ENCODE measurements around the gene SLX4IP. TPM values are rescaled to one million over a fixed set of nuclear protein-coding genes. Genes with fewer than 3 reads are reported as not detected.
"Not testable (repeated sequence)": the region's sequence is repeated elsewhere in the genome, so short reads cannot be mapped to it uniquely, and the experiment has no call there.

The SLX4IP gene
- total and polyA plus RNA-seq, 5 donors from 2014 or later: 1.5 to 4.1 (median 2.4) TPM

DNA sequence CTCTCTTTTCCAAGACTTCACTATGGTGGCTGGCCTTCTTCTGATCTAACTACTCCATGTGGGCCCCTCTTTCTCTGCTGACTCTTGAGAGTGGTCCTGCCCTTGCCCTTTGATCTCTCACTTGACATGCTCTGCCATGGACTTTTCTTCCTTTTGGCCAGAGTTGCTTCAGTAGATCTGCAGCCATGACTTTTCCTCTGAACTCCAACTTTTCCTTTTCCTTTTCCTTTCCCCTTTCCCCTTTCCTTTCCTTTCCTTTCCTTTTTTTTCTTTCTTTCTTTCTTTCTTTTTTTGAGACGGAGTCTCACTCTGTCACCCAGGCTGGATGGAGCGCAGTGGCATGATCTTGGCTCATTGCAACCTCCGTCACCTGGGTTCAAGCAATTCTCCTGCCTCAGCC, 150.2 kb downstream of the SLX4IP start:
- Mint-ChIP-seq H3K27ac (no peak overlapping the region), H3K27me3 (no peaks in the 10 kb centered on the region), H3K36me3 (peaks cover 14% of the 10 kb centered on the region), H3K4me1 (peaks cover 0 to 9% (median 0%) of the 10 kb centered on the region in 4 donors), H3K4me3 (no peak overlapping the region), H3K9me3 (peaks cover 0 to 2% (median 0%) of the 10 kb centered on the region in 7 donors)
- no peaks in the 10 kb centered on the region for H3K27me3 ChIP-seq (ENCODE audit: control insufficient read depth, insufficient read depth, low read length)
- no peaks in the 10 kb centered on the region for H3K36me3 ChIP-seq (ENCODE audit: control insufficient read depth, insufficient read depth, low read length)
- no peak for ATAC-seq (ENCODE audit: low read depth in 2 of 2)
- H3K27ac ChIP-seq (ENCODE audit: insufficient read depth, low read length, poor library complexity, severe bottlenecking): no peak overlapping the region
- DNase-seq: no peak
- H3K9me3 ChIP-seq (ENCODE audit: control insufficient read depth in 2 of 2, low read length in 2 of 2): no peaks in the 10 kb centered on the region
- H3K4me1 ChIP-seq (ENCODE audit: control insufficient read depth, insufficient read depth, low read length, poor library complexity, severe bottlenecking): no peaks in the 10 kb centered on the region
- H3K4me3 ChIP-seq (ENCODE audit: low read depth, low read length): no peak overlapping the region

- no peaks in the 10 kb centered on the region for H3K27me3 ChIP-seq (ENCODE audit: control insufficient read depth, insufficient read depth, low read length)
- H3K27ac ChIP-seq (ENCODE audit: insufficient read depth, low read length, poor library complexity, severe bottlenecking): no peak overlapping the region
- DNase-seq (no peak), ATAC-seq (ENCODE audit: low read depth in 2 of 2) (no peak)
- Mint-ChIP-seq H3K4me3 (no peak overlapping the region), H3K9me3 (peaks cover 0 to 2% (median 0%) of the 10 kb centered on the region in 7 donors), H3K36me3 (peaks cover 9% of the 10 kb centered on the region), H3K27ac (no peak overlapping the region), H3K27me3 (no peaks in the 10 kb centered on the region), H3K4me1 (peaks cover 0 to 10% (median 5%) of the 10 kb centered on the region in 4 donors)
- no peaks in the 10 kb centered on the region for H3K9me3 ChIP-seq (ENCODE audit: control insufficient read depth in 2 of 2, low read length in 2 of 2)
- no peaks in the 10 kb centered on the region for H3K36me3 ChIP-seq (ENCODE audit: control insufficient read depth, insufficient read depth, low read length)
- no peak overlapping the region for H3K4me3 ChIP-seq (ENCODE audit: low read depth, low read length)
- H3K4me1 ChIP-seq (ENCODE audit: control insufficient read depth, insufficient read depth, low read length, poor library complexity, severe bottlenecking): no peaks in the 10 kb centered on the region
Measured at GRCh38 chr20:10586296-10586695, 151.2 kb downstream of the SLX4IP start.

- not testable (repeated sequence) for H3K36me3 ChIP-seq (ENCODE audit: control insufficient read depth, insufficient read depth, low read length); H3K27me3 ChIP-seq (ENCODE audit: control insufficient read depth, insufficient read depth, low read length); H3K4me3 ChIP-seq (ENCODE audit: low read depth, low read length); ATAC-seq (ENCODE audit: low read depth in 2 of 2); H3K4me1 ChIP-seq (ENCODE audit: control insufficient read depth, insufficient read depth, low read length, poor library complexity, severe bottlenecking); H3K36me3 Mint-ChIP-seq; H3K27ac Mint-ChIP-seq; H3K9me3 ChIP-seq (ENCODE audit: control insufficient read depth in 2 of 2, low read length in 2 of 2); H3K4me3 Mint-ChIP-seq; H3K27me3 Mint-ChIP-seq; H3K27ac ChIP-seq (ENCODE audit: insufficient read depth, low read length, poor library complexity, severe bottlenecking); H3K9me3 Mint-ChIP-seq; DNase-seq
- peaks cover 0 to 11% (median 7%) of the 10 kb centered on the region in 4 donors for H3K4me1 Mint-ChIP-seq
Measured at GRCh38 chr20:10590446-10590845, 155.3 kb downstream of the SLX4IP start.

GRCh38 chr20:10590950-10591671, 156.0 kb downstream of the SLX4IP start:
- DNase-seq (no peak), ATAC-seq (ENCODE audit: low read depth in 2 of 2) (no peak)
- Mint-ChIP-seq H3K27me3 (no peaks in the 10 kb centered on the region), H3K9me3 (peaks cover 0 to 1% (median 0%) of the 10 kb centered on the region in 7 donors), H3K4me3 (no peak overlapping the region), H3K4me1 (peaks cover 0 to 11% (median 7%) of the 10 kb centered on the region in 4 donors), H3K36me3 (peaks cover 3% of the 10 kb centered on the region), H3K27ac (no peak overlapping the region)
- no peaks in the 10 kb centered on the region for H3K4me1 ChIP-seq (ENCODE audit: control insufficient read depth, insufficient read depth, low read length, poor library complexity, severe bottlenecking)
- no peak overlapping the region for H3K4me3 ChIP-seq (ENCODE audit: low read depth, low read length)
- H3K27ac ChIP-seq (ENCODE audit: insufficient read depth, low read length, poor library complexity, severe bottlenecking): no peak overlapping the region
- H3K27me3 ChIP-seq (ENCODE audit: control insufficient read depth, insufficient read depth, low read length): no peaks in the 10 kb centered on the region
- H3K9me3 ChIP-seq (ENCODE audit: control insufficient read depth in 2 of 2, low read length in 2 of 2): no peaks in the 10 kb centered on the region
- H3K36me3 ChIP-seq (ENCODE audit: control insufficient read depth, insufficient read depth, low read length): no peaks in the 10 kb centered on the region

DNA sequence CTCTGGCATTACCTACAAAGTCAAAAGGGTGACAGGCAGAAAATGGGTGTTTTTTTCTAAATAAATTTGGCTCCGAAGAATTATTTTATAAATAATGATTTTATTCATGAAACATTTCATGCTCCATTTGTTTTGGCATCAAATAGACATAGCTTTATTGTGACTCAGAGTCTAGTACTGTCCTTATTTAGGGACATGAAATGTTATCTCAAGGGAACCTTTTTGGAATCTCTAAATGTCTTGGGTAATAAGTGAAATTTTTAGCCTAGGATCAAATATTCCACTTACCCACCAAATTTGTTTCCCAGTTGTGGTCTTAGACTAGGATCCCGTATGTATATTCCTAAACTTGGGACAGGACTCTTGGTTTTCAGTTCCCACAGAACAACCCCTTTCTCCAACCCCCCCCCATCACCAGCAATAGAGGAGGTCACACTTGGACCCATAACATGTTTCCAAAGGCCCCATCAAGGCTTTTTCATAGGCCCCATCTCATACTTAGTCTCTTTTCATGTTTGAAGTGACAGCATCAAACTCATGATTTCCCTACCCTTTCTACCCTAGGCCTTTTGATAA, 156.9 kb downstream of the SLX4IP start:
- no peak overlapping the region for H3K4me3 ChIP-seq (ENCODE audit: low read depth, low read length)
- H3K36me3 ChIP-seq (ENCODE audit: control insufficient read depth, insufficient read depth, low read length): no peaks in the 10 kb centered on the region
- peaks cover 0 to 9% (median 7%) of the 10 kb centered on the region in 4 donors for H3K4me1 Mint-ChIP-seq
- H3K27ac ChIP-seq (ENCODE audit: insufficient read depth, low read length, poor library complexity, severe bottlenecking): no peak overlapping the region
- H3K27ac Mint-ChIP-seq: no peak overlapping the region
- no peaks in the 10 kb centered on the region for H3K9me3 ChIP-seq (ENCODE audit: control insufficient read depth in 2 of 2, low read length in 2 of 2)
- H3K9me3 Mint-ChIP-seq: no peaks in the 10 kb centered on the region
- ATAC-seq (ENCODE audit: low read depth in 2 of 2) (no peak), DNase-seq (no peak)
- peaks cover 3% of the 10 kb centered on the region for H3K36me3 Mint-ChIP-seq
- H3K27me3 ChIP-seq (ENCODE audit: control insufficient read depth, insufficient read depth, low read length): no peaks in the 10 kb centered on the region
- no peak overlapping the region for H3K4me3 Mint-ChIP-seq
- H3K27me3 Mint-ChIP-seq: no peaks in the 10 kb centered on the region
- no peaks in the 10 kb centered on the region for H3K4me1 ChIP-seq (ENCODE audit: control insufficient read depth, insufficient read depth, low read length, poor library complexity, severe bottlenecking)

DNA sequence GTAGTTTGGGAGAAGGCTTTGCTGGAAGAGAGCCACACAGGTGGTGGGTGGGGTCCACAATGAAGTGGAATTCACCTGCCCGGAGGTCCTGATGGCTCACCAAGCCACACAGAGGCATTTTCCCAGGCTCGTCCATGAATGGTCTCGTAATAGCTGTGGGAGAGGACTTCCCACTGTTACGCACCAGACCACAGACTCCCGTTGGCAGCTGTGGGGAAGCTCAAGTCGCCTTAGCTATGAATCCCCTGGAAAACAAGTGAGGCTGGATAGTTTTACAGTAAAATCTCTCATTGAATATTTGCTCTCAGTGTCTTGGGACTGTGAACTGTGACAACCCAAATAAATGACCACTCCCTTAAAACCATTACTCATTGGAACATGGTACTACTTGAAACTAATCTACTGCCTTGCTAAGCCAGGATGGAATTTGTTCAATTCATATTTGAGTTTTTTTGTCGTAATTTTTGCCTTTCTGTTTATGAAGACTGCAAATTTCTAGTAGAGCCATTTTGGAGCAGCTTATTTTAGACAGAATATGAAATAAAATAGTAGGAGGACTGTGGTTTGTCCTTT, 159.3 kb downstream of the SLX4IP start:
- Histone ChIP-seq H3K27me3 (ENCODE audit: control insufficient read depth, insufficient read depth, low read length) (no peaks in the 10 kb centered on the region), H3K36me3 (ENCODE audit: control insufficient read depth, insufficient read depth, low read length) (no peaks in the 10 kb centered on the region), H3K27ac (ENCODE audit: insufficient read depth, low read length, poor library complexity, severe bottlenecking) (no peak overlapping the region), H3K9me3 (ENCODE audit: control insufficient read depth in 2 of 2, low read length in 2 of 2) (no peaks in the 10 kb centered on the region), H3K4me3 (ENCODE audit: low read depth, low read length) (no peak overlapping the region), H3K4me1 (ENCODE audit: control insufficient read depth, insufficient read depth, low read length, poor library complexity, severe bottlenecking) (no peaks in the 10 kb centered on the region)
- Mint-ChIP-seq H3K36me3 (peaks cover 14% of the 10 kb centered on the region), H3K4me3 (no peak overlapping the region), H3K27ac (no peak overlapping the region), H3K4me1 (peaks cover 0 to 8% (median 7%) of the 10 kb centered on the region in 4 donors), H3K27me3 (no peaks in the 10 kb centered on the region), H3K9me3 (no peaks in the 10 kb centered on the region)
- DNase-seq (no peak), ATAC-seq (ENCODE audit: low read depth in 2 of 2) (no peak)

GRCh38 chr20:10595266-10595665, 160.2 kb downstream of the SLX4IP start:
- H3K4me3 Mint-ChIP-seq: no peak overlapping the region
- H3K9me3 ChIP-seq (ENCODE audit: control insufficient read depth in 2 of 2, low read length in 2 of 2): no peaks in the 10 kb centered on the region
- peaks cover 2% of the 10 kb centered on the region for H3K36me3 ChIP-seq (ENCODE audit: control insufficient read depth, insufficient read depth, low read length)
- peaks cover 15% of the 10 kb centered on the region for H3K36me3 Mint-ChIP-seq
- no peak overlapping the region for H3K27ac ChIP-seq (ENCODE audit: insufficient read depth, low read length, poor library complexity, severe bottlenecking)
- ATAC-seq (ENCODE audit: low read depth in 2 of 2) (no peak), DNase-seq (no peak)
- no peak overlapping the region for H3K27ac Mint-ChIP-seq
- H3K27me3 ChIP-seq (ENCODE audit: control insufficient read depth, insufficient read depth, low read length): no peaks in the 10 kb centered on the region
- H3K4me1 ChIP-seq (ENCODE audit: control insufficient read depth, insufficient read depth, low read length, poor library complexity, severe bottlenecking): no peaks in the 10 kb centered on the region
- H3K4me1 Mint-ChIP-seq: peaks cover 0 to 8% (median 7%) of the 10 kb centered on the region in 4 donors
- H3K4me3 ChIP-seq (ENCODE audit: low read depth, low read length): no peak overlapping the region
- no peaks in the 10 kb centered on the region for H3K27me3 Mint-ChIP-seq
- no peaks in the 10 kb centered on the region for H3K9me3 Mint-ChIP-seq

All from CD4-positive, CD25-positive, alpha-beta regulatory T cell (primary cell).